ENCODE measurements around the gene GRM4.

- no peak for TF ChIP-seq POLR2AphosphoS5 (IDR thresholded peaks at IDR 0.05; ENCODE audit: borderline replicate concordance, low read depth, low read length)
- no peak for TF ChIP-seq EZH2 (IDR thresholded peaks at IDR 0.05)
Observed at GRCh38 chr6:34096814-34097213, 49.1 kb downstream of the GRM4 start.

All from SK-N-MC (cell line).